Measurements from ENCODE around the gene INAFM2. TPM values are rescaled to one million over a fixed set of nuclear protein-coding genes. Genes with fewer than 3 reads are reported as not detected.
A peak's percentile ranks its signal among the peaks of the same experiment; 100 is the strongest.

INAFM2 gene
- total RNA-seq, 4 donors from 2014 or later, result 13.8 to 25.9 (median 20.5) TPM

DNA sequence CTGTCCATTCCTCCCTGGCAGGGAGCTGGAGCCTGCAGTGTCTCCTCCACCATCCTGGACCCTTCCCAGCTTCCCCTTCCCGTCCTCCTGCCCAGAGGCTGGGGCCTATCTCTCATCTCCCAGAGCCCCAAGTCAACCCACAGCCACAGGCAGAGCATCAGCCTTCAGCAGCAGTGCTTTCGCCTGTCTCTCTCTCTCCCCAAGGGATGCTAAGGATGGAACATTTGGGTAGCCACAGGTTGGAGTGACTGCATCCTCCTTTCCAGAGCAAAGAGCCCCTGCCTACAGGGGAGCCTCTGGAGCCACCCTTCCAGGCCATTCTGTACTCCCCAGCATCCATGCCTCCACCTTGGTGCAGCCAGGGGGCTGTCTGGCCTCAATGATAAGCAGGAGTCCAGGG lies 19.9 kb upstream of the INAFM2 start:
- DNase-seq (ENCODE audit: low spot score in 2 of 2), result no peak
- peaks cover 0 to 3% of the 10 kb centered on the region in 2 donors for H3K27me3 ChIP-seq
- H3K4me3 ChIP-seq, result no peak overlapping the region
- peaks cover 0 to 25% (median 2%) of the 10 kb centered on the region in 4 donors for H3K9me3 ChIP-seq
- H3K27ac ChIP-seq, result no peak overlapping the region
- TF ChIP-seq POLR2A (IDR thresholded peaks at IDR 0.05) (no peak), EP300 (IDR thresholded peaks at IDR 0.05) (no peak)
- TF ChIP-seq, protein P1, sequence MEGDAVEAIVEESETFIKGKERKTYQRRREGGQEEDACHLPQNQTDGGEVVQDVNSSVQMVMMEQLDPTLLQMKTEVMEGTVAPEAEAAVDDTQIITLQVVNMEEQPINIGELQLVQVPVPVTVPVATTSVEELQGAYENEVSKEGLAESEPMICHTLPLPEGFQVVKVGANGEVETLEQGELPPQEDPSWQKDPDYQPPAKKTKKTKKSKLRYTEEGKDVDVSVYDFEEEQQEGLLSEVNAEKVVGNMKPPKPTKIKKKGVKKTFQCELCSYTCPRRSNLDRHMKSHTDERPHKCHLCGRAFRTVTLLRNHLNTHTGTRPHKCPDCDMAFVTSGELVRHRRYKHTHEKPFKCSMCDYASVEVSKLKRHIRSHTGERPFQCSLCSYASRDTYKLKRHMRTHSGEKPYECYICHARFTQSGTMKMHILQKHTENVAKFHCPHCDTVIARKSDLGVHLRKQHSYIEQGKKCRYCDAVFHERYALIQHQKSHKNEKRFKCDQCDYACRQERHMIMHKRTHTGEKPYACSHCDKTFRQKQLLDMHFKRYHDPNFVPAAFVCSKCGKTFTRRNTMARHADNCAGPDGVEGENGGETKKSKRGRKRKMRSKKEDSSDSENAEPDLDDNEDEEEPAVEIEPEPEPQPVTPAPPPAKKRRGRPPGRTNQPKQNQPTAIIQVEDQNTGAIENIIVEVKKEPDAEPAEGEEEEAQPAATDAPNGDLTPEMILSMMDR (IDR thresholded peaks at IDR 0.05), result no peak
- H3K4me1 ChIP-seq, result no peaks in the 10 kb centered on the region
- H3K36me3 ChIP-seq, result peaks cover 0 to 5% (median 0%) of the 10 kb centered on the region in 3 donors
- WGBS, 2 donors, result 82 to 84% methylated on average over 2 of the region's 2 CpGs

DNA sequence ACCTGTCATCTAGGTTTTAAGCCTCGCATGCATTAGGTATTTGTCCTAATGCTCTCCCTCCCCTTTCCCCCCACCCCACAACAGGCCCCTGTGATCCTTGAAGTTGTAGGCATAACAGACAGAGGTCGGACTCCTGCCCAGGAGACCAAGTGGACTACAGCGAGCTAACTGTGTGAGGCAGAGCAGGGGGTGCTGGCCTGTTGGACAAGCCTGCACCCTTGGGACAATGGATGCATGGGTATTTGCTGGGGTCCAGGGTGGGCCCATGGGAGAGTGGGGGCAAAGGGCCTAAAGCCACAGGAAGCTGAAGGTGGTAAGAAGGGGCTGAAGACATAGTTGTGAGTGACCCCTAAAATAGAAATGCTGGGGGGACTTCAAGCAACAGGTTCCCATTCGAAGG lies 18.2 kb upstream of the INAFM2 start:
- Histone ChIP-seq H3K27ac (no peak overlapping the region), H3K36me3 (no peaks in the 10 kb centered on the region), H3K9me3 (peaks cover 0 to 8% (median 0%) of the 10 kb centered on the region in 4 donors), H3K4me3 (no peak overlapping the region), H3K4me1 (no peaks in the 10 kb centered on the region), H3K27me3 (peaks cover 0 to 6% of the 10 kb centered on the region in 2 donors)
- TF ChIP-seq POLR2A (IDR thresholded peaks at IDR 0.05) (no peak), EP300 (IDR thresholded peaks at IDR 0.05) (no peak)
- TF ChIP-seq, protein P1 (IDR thresholded peaks at IDR 0.05), result no peak
- DNase-seq (ENCODE audit: low spot score in 2 of 2), result no peak
- WGBS, 2 donors, result 90 to 94% methylated on average over 4 of the region's 4 CpGs

DNA sequence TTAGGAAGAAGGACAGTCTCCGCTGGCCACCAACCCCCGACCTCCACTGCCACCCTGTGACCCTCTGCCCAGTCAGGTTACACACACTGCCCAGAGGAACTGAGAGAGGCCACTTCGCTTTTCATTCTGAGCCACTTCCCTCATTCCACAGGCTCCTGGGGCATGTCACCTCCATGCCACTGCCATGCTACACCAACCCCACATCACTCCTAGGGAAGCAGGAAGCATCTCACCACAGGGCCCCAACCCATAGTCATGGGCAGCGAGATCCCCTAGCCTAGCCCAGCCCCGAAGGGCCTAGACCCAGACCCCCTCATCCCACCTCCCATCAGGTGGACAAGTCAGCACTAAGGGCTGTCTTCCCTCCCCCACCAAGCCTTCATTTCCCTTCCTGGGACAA lies 17.1 kb upstream of the INAFM2 start:
- Histone ChIP-seq H3K9me3 (no peaks in the 10 kb centered on the region), H3K27ac (no peak overlapping the region), H3K27me3 (peaks cover 0 to 5% of the 10 kb centered on the region in 2 donors), H3K4me1 (no peaks in the 10 kb centered on the region), H3K4me3 (peak overlapping the region in 3 of 4 donors; percentile 11 to 49 (median 44)), H3K36me3 (no peaks in the 10 kb centered on the region)
- 80 to 86% methylated on average over 3 to 5 of the region's 5 CpGs for WGBS, 2 donors
- DNase-seq (ENCODE audit: low spot score in 2 of 2), result no peak
- TF ChIP-seq EP300 (IDR thresholded peaks at IDR 0.05), result no peak

DNA sequence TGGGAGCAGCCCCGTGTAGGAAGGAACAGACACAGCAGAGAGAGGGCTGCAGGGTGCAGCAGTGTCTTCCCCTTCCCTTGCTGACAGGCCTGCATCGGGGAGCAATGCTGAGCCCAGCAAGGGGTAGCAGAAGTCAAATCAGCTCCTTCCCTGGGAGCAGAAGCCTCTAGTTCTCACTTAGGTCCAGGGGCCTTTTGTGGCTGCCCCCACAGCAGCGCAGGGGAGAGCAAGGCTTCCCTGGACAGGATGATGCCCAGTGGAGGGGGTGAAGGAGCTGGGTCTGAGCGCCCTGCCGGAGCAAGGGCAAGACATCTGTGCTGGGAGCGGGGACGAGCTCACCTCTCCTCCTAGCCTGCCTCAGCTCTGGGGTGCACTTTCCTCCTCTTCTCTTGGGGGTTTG lies 16.6 kb upstream of the INAFM2 start:
- 73 to 87% methylated on average over 6 to 7 of the region's 7 CpGs for WGBS, 2 donors
- Histone ChIP-seq H3K4me3 (peak overlapping the region in 3 of 4 donors; percentile 11 to 49 (median 44)), H3K4me1 (no peaks in the 10 kb centered on the region), H3K27ac (peak overlapping the region in 1 of 4 donors; percentile 86), H3K36me3 (no peaks in the 10 kb centered on the region), H3K27me3 (peaks cover 0 to 5% of the 10 kb centered on the region in 2 donors), H3K9me3 (no peaks in the 10 kb centered on the region)
- no peak for DNase-seq (ENCODE audit: low spot score in 2 of 2)
- TF ChIP-seq, protein P1 (IDR thresholded peaks at IDR 0.05), result no peak
- TF ChIP-seq EP300 (IDR thresholded peaks at IDR 0.05) (no peak), POLR2A (IDR thresholded peaks at IDR 0.05) (no peak)

DNA sequence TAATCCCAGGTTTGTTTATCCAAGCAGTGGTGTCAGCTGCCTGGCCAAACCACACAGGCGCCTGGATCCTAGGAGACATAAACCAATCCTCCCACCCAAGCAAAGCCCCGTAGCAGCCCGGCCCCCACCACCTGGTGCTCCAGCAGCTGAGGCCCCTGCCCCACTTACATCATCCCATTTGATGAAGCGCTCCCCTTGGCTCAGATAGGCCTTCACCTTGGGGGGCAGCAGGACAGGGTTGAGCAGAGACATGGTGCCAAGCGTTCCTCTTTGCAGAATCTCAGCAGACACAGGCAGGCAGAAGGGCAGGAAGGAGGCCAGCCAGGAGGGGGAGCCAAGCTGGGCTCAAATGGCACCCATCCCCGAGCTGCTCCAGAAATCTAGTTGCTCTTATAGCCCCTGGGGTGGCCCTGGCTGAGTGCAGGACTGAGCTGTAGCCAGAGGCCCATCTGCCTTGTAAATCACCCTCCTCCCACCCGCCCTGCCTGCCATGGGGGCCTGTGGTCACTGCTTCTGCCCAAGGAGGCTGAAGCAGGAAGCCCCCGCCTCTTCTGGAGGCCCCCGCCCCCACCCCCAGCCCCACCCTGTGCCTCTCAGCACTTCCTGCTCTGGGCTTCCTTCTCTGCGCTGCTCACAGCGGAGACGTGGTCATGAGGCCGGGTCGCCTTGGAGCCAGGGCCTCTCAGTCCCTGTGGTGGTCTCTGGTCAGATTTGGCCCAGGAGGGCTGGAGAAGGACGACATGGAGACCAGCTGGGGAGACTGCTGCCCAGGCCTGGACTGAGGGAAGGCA lies 15.9 kb upstream of the INAFM2 start, which contains the start of gene PLCB2:
TSS of gene PLCB2 (minus strand) at position 515 of the 791 bp plus-strand sequence. CDS start at position 252, 263 bp downstream.
- DNase-seq (ENCODE audit: low spot score in 2 of 2), result no peak
- peak within 1 kb of the TSS in 3 of 4 donors; percentile 60 to 86 (median 62) for H3K27ac ChIP-seq
- 46 to 63% methylated on average over 7 to 10 of the region's 15 CpGs for WGBS, 2 donors
- no peaks in the 10 kb centered on the region for H3K4me1 ChIP-seq
- no peaks in the 10 kb centered on the region for H3K9me3 ChIP-seq
- peak within 1 kb of the TSS; percentile 12 to 49 (median 30) for H3K4me3 ChIP-seq
- no peak for TF ChIP-seq POLR2A (IDR thresholded peaks at IDR 0.05)
- TF ChIP-seq, protein P1 (IDR thresholded peaks at IDR 0.05), result peak in 1 of 5 experiments; percentile 9
- H3K36me3 ChIP-seq, result no peaks in the 10 kb centered on the region
- H3K27me3 ChIP-seq, result peaks cover 0 to 5% of the 10 kb centered on the region in 2 donors

All from tibial nerve (tissue), 4 donors.